ENCODE measurements around the gene SCAPER. TPM values are rescaled to one million over a fixed set of nuclear protein-coding genes. Genes with fewer than 3 reads are reported as not detected.
A peak's percentile ranks its signal among the peaks of the same experiment; 100 is the strongest.

SCAPER gene
- total RNA-seq, 1 donor from 2014 or later = 78.1 TPM

- TF ChIP-seq CTCF (IDR thresholded peaks at IDR 0.05) = peak in 1 of 3 experiments; percentile 5
- no peaks in the 10 kb centered on the region for H3K36me3 ChIP-seq
- peaks cover 4 to 14% of the 10 kb centered on the region in 2 donors for H3K4me1 ChIP-seq
- no peaks in the 10 kb centered on the region for H3K9me3 ChIP-seq
- no peak overlapping the region for H3K27ac ChIP-seq
- intact Hi-C loops (cut with DNase I) = no loop called here
- no peak overlapping the region for H3K4me3 ChIP-seq
- DNase-seq (ENCODE audit: low spot score in 2 of 2) = no peak
- H3K27me3 ChIP-seq = peaks cover 39% of the 10 kb centered on the region
Measured at GRCh38 chr15:76333720-76334437, 571.3 kb downstream of the SCAPER start.

- H3K36me3 ChIP-seq = no peaks in the 10 kb centered on the region
- no peak overlapping the region for H3K27ac ChIP-seq
- H3K4me3 ChIP-seq = no peak overlapping the region
- H3K4me1 ChIP-seq = peaks cover 4 to 14% of the 10 kb centered on the region in 2 donors
- H3K27me3 ChIP-seq = peaks cover 35% of the 10 kb centered on the region
- H3K9me3 ChIP-seq = no peaks in the 10 kb centered on the region
- no peak for DNase-seq (ENCODE audit: low spot score in 2 of 2)
- intact Hi-C loops (cut with DNase I) = no loop called here
- TF ChIP-seq CTCF (IDR thresholded peaks at IDR 0.05) = no peak
Measured at GRCh38 chr15:76333309-76333708, 571.8 kb downstream of the SCAPER start.

- peaks cover 30% of the 10 kb centered on the region for H3K27me3 ChIP-seq
Measured at GRCh38 chr15:76332796-76333195, 572.3 kb downstream of the SCAPER start.

GRCh38 chr15:76330080-76330680 lies 575.0 kb downstream of the SCAPER start:
- Histone ChIP-seq H3K27ac (no peak overlapping the region), H3K4me1 (no peaks in the 10 kb centered on the region), H3K4me3 (no peak overlapping the region), H3K27me3 (peaks cover 11% of the 10 kb centered on the region), H3K36me3 (no peaks in the 10 kb centered on the region), H3K9me3 (no peaks in the 10 kb centered on the region)
- peak in 1 of 2 donors; percentile 80 for DNase-seq (ENCODE audit: low spot score in 2 of 2)
- peak; percentile 29 to 74 (median 51) for TF ChIP-seq CTCF (IDR thresholded peaks at IDR 0.05)
- intact Hi-C loops (cut with DNase I) = loop anchor here (1.0 kb wide), 1 partner anchor 140 kb away; no protein-coding TSS in a partner anchor

More at GRCh38 chr15:76332796-76333195, 572.3 kb downstream of the SCAPER start:
- TF ChIP-seq CTCF (IDR thresholded peaks at IDR 0.05) = no peak
- Histone ChIP-seq H3K4me3 (no peak overlapping the region), H3K9me3 (no peaks in the 10 kb centered on the region), H3K36me3 (no peaks in the 10 kb centered on the region), H3K27ac (no peak overlapping the region), H3K4me1 (peaks cover under 1 to 12% of the 10 kb centered on the region in 2 donors)
- intact Hi-C loops (cut with DNase I) = no loop called here
- no peak for DNase-seq (ENCODE audit: low spot score in 2 of 2)

GRCh38 chr15:76328958-76329357 lies 576.2 kb downstream of the SCAPER start:
- TF ChIP-seq CTCF (IDR thresholded peaks at IDR 0.05) = no peak
- Histone ChIP-seq H3K36me3 (no peaks in the 10 kb centered on the region), H3K4me1 (no peaks in the 10 kb centered on the region), H3K4me3 (no peak overlapping the region), H3K27me3 (peaks cover 1% of the 10 kb centered on the region), H3K9me3 (no peaks in the 10 kb centered on the region), H3K27ac (no peak overlapping the region)
- intact Hi-C loops (cut with DNase I) = no loop called here
- no peak for DNase-seq (ENCODE audit: low spot score in 2 of 2)
